HG03139 (cell line): ENCODE measurements around the gene MTA3.
A peak's percentile ranks its signal among the peaks of the same experiment; 100 is the strongest.
"Not testable (repeated sequence)": the region's sequence is repeated elsewhere in the genome, so short reads cannot be mapped to it uniquely, and the experiment has no call there.

Experiments used
- ATAC-seq: cut with Tn5 transposase; IDR thresholded peaks from one replicate; pipeline ENCODE4 v1.9.1; 2021; ENCODE audit not compliant: unreplicated experiment

The MTA3 gene

DNA sequence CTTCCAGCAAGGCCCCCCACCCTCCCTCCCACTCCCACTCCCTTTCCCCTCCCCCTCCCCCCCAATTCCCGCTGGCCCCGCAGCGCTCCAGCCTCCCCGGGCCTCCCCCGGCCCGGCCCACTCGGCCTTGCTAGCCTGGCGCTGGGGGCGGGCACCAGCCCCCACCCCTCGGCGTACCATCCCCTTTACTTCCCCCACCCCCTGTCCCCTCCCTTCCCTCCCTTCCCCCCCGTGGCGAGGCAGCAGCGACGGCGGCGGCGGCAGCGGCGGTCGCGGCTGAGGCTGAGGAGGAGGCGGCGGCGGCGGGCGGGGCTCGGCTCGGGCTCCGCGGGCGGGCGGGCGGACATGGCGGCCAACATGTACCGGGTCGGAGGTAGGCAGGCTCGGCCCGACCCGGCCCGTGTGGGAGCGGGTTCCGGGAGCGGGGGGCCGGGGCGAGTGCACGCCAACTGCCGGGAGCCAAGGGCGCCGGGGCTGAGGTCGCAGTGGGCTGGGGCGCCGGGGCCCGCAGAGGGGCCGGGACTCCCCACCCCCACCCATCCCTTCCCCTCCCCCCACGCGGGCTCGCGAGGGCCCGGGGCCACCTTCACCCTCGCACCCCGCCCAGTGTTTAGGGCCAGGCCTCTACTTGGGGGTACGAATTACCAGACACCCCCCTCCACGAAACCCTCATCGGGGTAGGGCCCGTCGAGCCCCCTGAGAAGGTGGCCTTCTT, at the start of gene MTA3:
Gene MTA3 (plus strand): TSS at position 232 of the 715 bp plus-strand sequence. CDS start 114 bp downstream, at position 346.
- ATAC-seq: peak; percentile 32

DNA sequence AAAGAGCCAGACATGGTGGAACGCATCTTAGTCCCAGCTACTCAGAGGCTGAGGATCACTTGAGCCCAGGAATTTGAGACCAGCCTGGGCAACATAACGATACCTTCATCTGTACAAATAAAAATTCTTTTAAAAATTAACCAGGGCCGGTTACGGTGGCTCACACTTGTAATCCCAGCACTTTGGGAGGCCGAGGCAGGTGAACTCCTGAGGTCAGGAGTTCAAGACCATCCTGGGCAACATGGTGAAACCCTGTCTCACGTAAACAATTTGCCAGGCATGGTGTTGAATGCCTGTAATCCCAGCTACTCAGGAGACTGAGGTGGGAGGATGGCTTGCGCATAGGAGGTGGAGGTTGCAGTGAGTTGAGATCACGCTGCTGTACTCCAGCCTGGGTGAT, 48.8 kb upstream of the MTA3 start:
- no peak for ATAC-seq

DNA sequence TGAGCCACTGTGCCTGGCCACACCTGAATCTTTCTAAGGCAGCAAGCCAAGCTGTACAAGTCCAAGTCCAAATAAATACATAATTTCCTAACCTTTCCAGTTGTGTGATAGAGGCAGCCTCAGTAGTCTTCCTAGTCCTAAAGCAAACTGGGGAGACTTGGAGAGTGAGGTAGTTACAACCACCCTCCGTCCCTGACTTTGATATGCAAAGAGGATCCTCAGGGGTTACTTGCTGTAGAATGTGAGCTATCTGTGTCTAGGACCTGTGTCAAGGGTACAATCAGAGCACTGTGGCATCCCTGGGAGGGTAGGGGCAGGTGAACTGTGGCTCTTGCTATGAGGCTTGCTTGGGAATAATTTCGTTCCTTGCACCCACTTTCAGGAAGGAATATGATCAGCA, 46.4 kb upstream of the MTA3 start:
- ATAC-seq: no peak

DNA sequence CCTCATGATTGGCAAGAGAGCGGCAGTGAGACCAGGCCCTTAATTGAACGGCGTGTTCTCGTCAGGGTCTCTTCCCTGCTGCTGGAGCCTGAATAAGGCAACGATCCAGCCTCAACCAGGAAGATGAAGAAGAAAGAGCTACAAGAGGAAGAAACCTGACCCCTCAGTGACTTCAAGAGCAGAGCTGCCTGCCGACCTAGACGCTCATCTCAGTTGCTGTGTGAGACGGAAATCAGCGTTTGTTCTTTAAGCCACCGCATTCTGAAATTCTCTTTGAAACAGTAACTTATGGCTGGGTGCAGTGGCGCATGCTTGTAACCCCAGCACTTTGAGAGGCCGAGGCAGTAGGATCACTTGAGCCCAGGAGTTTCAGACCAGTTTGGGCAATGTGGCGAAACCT, 45.1 kb upstream of the MTA3 start:
- no peak for ATAC-seq

DNA sequence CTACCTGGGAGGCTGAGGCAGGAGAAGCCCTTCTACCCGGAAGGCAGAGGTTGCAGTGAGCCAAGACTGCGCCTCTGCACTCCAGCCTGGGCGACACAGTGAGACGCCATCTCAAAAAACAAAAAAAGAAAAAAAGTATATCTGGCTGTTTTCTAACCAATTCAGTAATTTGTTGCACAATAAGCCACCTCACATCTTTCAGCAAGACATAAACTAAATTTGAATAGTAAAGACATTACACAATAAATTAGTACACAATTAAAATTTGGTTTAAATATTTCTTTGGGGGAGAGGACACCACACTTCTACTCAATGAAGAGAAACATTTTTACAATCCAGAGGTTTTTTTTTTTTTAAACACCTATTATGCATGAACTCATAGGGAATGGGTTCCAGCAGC, 36.0 kb upstream of the MTA3 start:
- no peak for ATAC-seq

DNA sequence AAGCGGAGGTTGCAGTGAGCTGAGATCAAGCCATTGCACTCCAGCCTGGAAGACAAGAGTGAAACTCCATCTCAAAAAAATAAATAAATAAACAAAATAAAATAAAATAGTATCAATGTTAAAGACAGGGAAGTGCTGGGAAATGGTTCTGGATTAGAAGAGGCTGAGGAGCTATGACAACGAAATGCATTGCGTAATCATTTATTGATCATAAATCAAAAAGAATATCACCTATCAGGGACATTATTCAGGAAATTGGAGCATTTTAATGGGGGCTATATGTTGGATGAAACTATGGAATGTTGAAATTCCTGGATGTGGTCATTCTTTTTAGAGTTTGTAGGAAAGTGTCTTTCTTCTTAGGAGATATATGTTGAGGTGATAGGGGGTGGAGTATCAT, 30.9 kb upstream of the MTA3 start:
- ATAC-seq: no peak

DNA sequence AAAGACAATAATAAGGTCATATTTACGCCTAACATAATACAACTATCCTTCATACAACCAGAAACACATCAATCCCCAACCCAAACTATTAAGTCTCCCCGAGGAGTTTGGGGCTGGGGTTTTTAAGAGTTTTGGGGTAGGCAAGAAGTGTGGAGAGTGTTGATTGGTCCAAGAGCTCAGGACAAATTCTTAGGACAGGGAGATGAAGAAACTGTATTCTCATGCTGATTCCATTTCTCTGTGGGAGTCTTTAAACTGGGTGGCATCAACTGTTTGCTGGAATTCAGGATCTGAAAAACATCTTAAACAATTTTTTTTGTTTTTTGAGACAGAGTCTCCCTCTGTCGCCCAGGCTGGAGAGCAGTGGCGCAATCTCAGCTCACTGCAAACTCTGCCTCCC, 25.6 kb upstream of the MTA3 start:
- no peak for ATAC-seq

DNA sequence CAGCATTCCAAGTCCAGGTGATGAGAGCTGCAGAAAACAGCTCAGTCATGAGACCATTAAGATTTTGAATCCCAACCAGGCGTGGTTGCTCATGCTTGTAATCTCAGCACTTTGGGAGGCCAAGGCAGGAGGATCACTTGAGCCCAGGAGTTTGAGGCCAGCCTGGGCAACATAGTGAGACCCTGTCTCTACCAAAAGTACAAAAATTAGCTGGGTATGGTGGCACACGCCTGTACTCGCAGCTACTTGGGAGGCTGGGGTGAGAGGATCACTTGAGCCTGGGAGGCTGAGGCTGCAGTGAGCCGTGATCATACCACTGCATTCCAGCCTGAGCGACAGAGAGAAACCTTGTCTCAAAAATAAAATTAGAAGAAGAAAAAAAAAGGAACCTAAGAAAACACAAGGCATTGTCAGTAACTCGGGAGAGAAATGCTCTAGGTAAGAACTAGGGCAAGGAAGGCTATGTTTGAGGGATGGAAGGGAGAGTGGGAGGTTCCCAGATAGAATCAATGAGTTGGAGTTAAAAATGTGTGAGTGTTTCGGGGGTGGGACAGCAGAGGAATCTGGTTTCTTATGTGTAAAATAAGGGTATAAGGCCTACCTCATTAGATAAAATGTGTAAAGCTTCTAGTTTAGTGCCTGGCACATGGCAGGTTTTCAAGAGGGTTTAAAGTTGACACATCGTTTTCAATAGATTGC, 23.3 kb upstream of the MTA3 start:
- ATAC-seq: no peak

DNA sequence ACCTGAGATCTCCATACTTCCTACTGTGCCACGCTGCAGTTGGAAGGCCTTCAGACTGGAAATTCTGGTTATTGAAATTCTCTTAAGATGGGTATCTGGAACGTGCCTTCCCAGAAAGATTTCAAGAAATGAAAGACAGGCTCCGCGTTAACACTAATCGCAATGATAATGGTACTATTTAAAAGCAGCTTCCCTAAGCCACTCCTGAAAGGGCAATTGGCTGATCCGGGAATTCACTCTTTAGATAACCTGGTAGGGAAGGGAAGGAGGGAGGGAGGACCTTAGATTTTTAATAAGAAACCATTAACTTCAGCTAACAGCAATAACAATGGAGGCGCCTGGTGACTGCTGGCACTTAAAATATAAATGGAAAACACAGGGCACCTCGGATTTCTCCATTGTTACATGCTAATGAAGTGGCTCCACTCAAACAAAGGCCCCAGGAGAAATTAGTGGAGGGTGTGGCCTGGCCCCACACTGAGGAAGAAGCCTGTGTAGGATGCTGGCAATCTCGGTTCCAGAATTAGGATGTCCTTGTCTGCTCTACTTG, 22.5 kb upstream of the MTA3 start:
- ATAC-seq: no peak

DNA sequence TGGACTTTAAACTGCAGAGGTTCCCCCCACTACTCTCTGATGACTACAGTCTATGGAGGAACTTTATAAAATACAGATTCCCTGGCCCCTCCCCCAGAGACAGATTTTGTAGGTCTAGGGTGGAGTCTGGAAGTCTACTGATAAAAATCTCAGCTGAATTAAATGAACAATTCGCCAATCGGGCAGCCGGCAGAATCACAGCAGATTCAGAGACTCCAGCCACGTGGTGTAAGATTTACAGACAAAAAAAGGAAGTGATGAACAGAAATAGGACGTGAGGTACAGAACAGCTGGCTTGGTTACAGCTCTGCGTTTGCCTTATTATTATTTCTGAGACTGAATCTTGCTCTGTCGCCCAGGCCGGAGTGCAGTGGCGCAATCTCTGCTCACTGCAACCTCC, 21.4 kb upstream of the MTA3 start:
- peak; percentile 61 for ATAC-seq

DNA sequence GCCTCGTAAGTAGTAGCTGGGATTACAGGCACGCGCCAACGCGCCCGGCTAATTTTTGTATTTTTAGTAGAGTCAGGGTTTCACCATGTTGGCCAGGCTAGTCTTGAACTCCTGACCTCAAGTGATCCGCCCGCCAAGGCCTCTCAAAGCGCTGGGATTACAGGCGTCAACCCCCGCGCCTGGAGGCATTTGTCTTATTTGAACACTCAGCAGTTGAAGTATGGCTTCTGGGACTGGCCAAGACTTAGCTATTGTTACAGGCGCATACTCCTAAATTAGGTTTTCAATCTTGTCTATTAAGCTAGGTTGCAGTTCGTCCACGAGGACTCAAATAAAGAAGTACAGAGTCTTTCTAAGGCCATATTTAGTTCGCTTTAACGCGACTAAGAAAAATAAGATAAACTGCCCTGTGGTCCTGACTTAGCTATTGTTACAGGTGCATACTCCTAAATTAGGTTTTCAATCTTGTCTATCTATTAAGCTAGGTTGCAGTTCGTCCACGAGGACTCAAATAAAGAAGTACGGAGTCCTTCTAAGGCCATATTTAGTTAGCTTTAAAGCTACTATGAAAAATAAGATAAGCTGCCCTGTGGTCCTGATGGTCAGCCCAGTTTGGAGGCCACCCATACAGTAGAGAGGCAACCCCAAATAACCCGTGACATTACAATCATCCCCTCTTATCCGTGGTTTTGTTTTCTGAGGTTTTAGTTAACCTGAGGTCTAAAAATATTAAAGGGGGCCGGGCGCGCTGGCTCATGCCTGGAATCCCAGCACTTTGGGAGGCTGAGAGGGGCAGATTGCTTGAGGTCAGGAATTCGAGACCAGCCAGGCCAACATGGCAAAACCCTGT, 20.8 kb upstream of the MTA3 start:
- ATAC-seq: no peak

DNA sequence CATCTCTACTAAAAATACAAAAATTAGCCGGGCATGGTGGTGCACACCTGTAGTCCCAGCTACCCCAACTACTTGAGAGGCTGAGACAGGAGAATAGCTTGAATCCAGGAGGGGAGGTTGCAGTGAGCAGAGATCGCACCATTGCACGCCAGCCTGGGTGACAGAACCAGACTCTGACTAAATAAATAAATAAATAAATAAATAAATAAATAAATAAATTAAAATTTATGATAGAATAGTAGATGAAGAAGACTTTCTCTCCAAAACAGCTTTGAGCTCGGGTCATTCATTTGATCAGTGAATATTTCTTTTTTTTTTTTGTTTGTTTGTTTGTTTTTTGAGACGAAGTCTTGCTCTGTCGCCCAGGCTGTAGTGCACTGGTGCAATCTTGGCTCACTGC, 17.6 kb upstream of the MTA3 start:
- ATAC-seq: no peak

DNA sequence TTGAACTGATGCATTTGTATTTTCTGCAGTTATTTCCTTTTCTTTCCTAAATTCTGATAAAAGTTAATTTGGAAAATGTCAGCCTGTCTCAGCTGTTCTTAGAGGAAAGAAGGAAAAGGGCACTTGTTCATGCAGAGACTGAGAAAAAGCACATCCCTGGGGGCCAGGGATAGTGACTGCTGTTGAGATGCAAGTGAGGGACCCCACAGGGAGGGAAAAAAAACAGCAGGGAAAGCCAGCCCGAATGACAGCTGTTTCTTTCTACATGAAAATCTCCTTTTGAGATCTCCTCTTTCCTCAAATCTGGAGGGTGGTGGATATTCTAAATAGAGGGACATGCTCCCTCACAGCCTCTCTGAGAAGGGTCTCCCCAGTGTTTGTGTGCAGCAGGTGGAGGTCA, 14.0 kb upstream of the MTA3 start:
- no peak for ATAC-seq

DNA sequence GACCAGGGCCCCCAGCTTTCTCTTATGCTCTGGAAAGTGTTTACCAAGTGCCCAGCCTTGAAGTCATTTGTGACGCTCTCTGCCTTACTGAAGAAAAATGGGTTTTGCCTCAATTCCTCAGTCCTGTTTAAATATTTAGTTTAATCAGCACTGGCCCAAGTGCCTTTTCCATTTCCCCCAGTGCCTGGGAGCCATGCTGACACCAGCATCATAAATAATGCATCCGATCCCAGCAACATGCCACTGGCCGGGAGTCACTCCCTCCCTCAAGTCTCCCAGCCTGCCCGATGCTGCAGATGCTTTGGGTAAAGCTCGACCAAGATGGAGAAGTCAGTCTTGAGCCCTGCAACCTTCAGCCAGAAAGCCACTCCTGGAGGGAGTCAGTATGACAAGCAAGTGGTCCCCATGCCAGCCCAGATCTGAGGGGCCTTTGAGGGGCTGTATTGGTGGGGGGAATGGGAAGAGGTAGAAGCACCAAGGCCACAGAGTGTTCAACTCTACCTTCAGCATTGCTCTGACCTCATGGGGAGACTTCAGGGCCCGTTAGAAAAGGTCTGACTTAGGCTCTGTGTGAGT, 12.0 kb upstream of the MTA3 start:
- ATAC-seq: no peak

DNA sequence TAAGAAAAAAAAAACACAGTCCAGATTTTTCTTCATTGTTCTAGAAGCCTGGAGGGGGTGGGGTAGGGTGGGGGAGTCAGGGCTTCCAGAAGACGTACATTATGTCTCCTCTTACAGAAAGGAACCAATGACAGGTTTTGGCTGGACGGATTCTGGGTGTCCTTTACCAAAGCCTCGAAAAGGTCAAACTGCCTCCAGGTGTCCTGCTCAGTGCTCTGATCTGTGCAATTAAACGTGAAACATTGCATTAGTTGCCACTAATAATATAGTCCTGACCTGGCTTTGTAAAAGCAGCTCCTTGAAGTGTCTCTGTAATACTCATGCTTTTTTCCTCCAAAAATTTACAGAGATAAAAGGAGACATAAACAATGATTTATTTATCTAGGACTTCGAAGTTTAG, 11.1 kb upstream of the MTA3 start:
- no peak for ATAC-seq

DNA sequence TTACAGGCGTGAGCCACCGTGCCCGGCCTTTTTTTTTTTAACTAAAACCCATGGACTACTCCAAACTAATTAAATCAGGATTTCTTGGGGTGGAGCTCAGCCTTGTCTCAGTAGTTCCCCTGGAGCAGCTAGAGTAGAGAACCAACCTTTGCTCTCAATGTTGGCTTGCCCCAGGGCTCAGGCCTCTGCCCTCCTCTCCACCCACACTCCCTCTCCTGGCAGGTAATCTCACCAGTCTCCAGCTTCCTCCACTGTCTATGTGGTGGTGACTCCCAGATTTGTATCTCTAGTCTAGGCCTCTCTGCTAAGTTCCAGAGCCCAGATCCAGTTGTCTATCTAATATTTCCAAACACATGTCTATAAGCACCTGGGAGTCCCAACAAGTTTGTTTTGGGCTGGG, 9.6 kb upstream of the MTA3 start:
- ATAC-seq: no peak

DNA sequence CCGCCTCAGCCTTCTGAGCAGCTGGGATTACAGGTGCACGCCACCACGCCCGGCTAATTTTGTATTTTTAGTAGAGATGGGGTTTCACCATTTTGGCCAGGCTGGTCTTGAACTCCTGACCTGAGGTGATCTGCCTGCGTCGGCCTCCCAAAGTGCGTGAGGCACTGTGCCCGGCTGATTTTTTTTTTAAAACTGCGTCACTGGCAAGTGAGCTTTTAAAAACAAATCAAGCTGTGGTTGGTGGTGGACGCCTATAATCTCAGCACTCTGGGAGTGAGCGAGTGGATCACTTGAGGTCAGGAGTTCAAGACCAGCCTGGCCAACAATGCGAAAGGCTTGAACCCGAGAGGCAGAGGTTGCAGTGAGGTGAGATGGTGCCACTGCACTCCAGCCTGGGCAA, 8.3 kb upstream of the MTA3 start:
- ATAC-seq: not testable (repeated sequence)

DNA sequence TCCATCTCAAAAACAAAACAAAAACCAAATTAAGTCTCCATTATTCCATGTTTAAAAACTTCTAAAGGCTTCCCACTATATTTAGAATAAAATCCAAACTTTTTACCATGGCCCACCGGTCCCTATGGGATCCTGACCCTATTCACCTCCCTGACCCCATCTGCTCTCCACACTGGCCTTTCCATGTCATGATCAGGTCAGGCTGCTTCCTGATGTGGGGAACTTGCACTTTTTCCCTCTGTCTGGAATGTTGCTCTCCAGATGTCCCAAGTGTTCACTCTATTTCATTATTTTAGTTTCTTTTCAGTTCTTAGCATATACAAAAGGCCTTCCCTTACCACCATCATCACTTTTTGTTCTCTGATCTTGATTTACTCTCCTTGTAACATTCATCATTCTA, 7.5 kb upstream of the MTA3 start:
- no peak for ATAC-seq

DNA sequence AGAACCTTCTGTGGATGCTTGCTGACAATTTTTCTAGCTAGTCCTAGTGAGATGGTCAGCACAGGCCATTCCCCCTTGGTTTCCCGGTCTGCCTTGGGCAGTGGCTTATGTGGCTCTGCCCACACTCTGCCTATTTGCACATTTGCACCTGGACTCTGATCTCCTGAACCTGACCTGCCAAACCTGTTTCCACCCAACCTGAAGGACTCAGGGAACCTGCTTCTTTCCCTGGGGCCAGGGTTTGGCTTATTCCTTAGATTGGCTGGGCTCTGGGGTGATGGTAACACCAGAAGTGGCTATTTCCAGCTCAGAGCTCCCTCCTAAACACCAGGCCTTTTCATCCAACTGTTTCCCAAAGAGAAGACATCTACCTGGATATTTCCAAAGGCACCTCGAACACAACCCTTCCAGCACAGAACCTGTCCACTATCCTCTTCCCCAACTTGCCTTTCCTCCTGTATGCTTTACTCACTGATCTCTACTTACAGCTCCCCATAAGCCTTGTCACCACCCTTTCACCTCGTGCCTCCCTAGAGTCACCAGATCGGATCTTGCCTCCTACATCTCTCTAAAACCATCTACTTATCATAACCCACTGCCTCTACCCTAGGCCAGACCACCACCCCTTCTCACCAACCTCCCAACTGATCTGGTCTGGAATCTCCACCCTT, 5.8 kb upstream of the MTA3 start:
- ATAC-seq: no peak

DNA sequence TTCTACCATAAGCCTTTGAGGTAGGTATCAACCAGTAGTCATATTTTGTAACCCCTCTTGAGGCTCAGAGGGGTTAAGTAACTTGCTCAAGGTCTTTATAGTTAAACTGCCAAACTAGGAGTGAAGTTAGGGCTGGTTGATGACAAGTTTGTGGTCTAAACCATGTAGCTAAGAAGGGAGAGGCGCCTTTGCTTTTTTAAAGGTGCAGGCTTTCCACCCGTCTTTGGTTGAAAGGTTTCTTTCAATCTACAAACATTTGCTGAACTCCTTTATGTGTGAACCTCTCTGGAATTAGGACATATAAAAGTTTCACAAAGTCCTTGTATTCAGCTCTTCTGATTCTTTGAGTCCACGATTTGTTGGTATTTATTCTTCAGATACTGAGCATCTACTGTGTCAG, 2.4 kb upstream of the MTA3 start:
- no peak for ATAC-seq

DNA sequence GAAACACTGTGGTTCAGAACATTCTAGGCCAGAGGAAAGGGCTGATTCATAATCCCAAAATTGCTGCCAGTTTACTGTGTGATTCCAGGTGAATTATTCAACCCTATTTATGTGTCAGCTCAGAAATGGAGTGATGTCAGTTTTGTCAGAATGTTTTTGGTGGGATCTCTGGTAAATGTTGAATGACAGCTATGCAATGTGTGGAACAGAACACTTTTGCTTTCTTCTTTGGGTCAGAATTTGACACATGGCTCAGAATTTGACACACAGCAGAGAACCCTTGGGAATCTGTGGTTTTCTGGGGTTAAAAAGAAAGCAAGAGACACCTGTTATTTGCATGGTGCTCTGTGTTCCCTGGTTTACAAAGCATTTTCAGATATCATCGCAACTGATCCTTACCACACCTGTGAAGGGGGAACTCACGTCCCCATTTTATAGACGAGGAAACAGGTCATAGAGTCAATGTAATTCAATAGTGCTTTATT, 1.6 kb upstream of the MTA3 start:
- ATAC-seq: peak; percentile 45
